GM12878 (cell line): ENCODE measurements around the gene SVIP. TPM values are rescaled to one million over a fixed set of nuclear protein-coding genes. Genes with fewer than 3 reads are reported as not detected.

Experiments
- BRCA1 ChIP-seq: IDR thresholded peaks from 2 replicates; pipeline ENCODE4 v1.6.1; 2011; ENCODE audit warnings: low read depth, low read length, improper control_type of control experiment
- CBFB ChIP-seq: IDR thresholded peaks from 2 replicates; pipeline ENCODE4 v1.6.1; 2016; ENCODE audit warnings: antibody characterized with exemption, low read depth
- CBX5 ChIP-seq: sonication (generic); IDR thresholded peaks from 2 replicates; pipeline ENCODE4 v1.6.1; 2016; ENCODE audit warnings: low read depth, moderate library complexity, mild to moderate bottlenecking, inconsistent platforms
- CHD1 ChIP-seq: IDR thresholded peaks from 2 replicates; pipeline ENCODE4 v1.6.1; 2012; ENCODE audit warnings: low read depth, low read length, improper control_type of control experiment
- DPF2 ChIP-seq: fragments of 450-650 bp; IDR thresholded peaks from 2 replicates; pipeline ENCODE4 v1.6.1; 2017; ENCODE audit warnings: mild to moderate bottlenecking
- EED ChIP-seq: sonication (generic); IDR thresholded peaks from 2 replicates; pipeline ENCODE4 v1.6.1; 2016; ENCODE audit warnings: antibody characterized with exemption, low read depth
- EGR1 ChIP-seq, 2 experiments: IDR thresholded peaks; 1 replicate in 1 of 2; 2 replicates in 1 of 2; pipeline ENCODE4 v1.6.1; 2011 to 2012; ENCODE audit warnings: low read depth in 2 of 2, low read length in 2 of 2, borderline replicate concordance in 1 of 2, mild to moderate bottlenecking in 1 of 2, moderate library complexity in 1 of 2
- IKZF1 ChIP-seq: fragments of 450-650 bp; conservative IDR thresholded peaks from 2 replicates; pipeline ENCODE4 v1.6.1; 2017; ENCODE audit warnings: antibody characterized with exemption, mild to moderate bottlenecking
- LARP7 ChIP-seq: fragments of 450-650 bp; IDR thresholded peaks from 2 replicates; pipeline ENCODE4 v1.6.1; 2017; ENCODE audit warnings: mild to moderate bottlenecking
- NBN ChIP-seq: fragments of 450-650 bp; IDR thresholded peaks from 2 replicates; pipeline ENCODE4 v1.6.1; 2016
- NFIC ChIP-seq: IDR thresholded peaks from 2 replicates; pipeline ENCODE4 v1.6.1; 2012; ENCODE audit warnings: low read depth, mild to moderate bottlenecking, inconsistent platforms, low read length, moderate library complexity
- PML ChIP-seq: IDR thresholded peaks from 2 replicates; pipeline ENCODE4 v1.6.1; 2012; ENCODE audit warnings: low read length, inconsistent platforms
- POLR2A ChIP-seq: IDR thresholded peaks from 2 replicates; pipeline ENCODE4 v1.6.1; 2011; ENCODE audit warnings: low read depth, mild to moderate bottlenecking, low read length
- RELA ChIP-seq: fragments of 450-650 bp; IDR thresholded peaks from 2 replicates; pipeline ENCODE4 v1.8.0; 2014; ENCODE audit warnings: borderline replicate concordance; ENCODE audit not compliant: partially characterized antibody
- RUNX3 ChIP-seq: IDR thresholded peaks from 2 replicates; pipeline ENCODE4 v1.6.1; 2012; ENCODE audit warnings: low read length, inconsistent platforms
- SMARCA5 ChIP-seq: fragments of 450-650 bp; IDR thresholded peaks from 2 replicates; pipeline ENCODE4 v1.6.1; 2017; ENCODE audit warnings: mild to moderate bottlenecking
- SMC3 ChIP-seq: IDR thresholded peaks from 2 replicates; pipeline ENCODE4 v1.6.1; 2011; ENCODE audit warnings: low read length, improper control_type of control experiment, borderline replicate concordance
- SRF ChIP-seq, 2 experiments: IDR thresholded peaks; 2 replicates each; pipeline ENCODE4 v1.6.1; 2011; ENCODE audit warnings: low read depth in 2 of 2, low read length in 2 of 2, mild to moderate bottlenecking in 1 of 2, moderate library complexity in 1 of 2
- TAF1 ChIP-seq: IDR thresholded peaks from 2 replicates; pipeline ENCODE4 v1.6.1; 2011; ENCODE audit warnings: mild to moderate bottlenecking, low read depth, low read length, borderline replicate concordance
- TCF12 ChIP-seq: IDR thresholded peaks from 2 replicates; pipeline ENCODE4 v1.6.1; 2011; ENCODE audit warnings: low read depth, mild to moderate bottlenecking, low read length
- YY1 ChIP-seq: IDR thresholded peaks from 2 replicates; pipeline ENCODE4 v1.6.1; 2011; ENCODE audit warnings: low read depth, mild to moderate bottlenecking, low read length
- ZBED1 ChIP-seq: IDR thresholded peaks from 2 replicates; pipeline ENCODE4 v1.6.1; 2016; ENCODE audit warnings: borderline replicate concordance
- ZNF24 ChIP-seq: fragments of 450-650 bp; IDR thresholded peaks from 2 replicates; pipeline ENCODE4 v1.6.1; 2017; ENCODE audit warnings: antibody characterized with exemption, mild to moderate bottlenecking
- ZNF274 ChIP-seq: IDR thresholded peaks from one replicate; pipeline ENCODE4 v1.8.0; 2011; ENCODE audit not compliant: insufficient read length, insufficient read depth
- polyA plus RNA-seq, 11 experiments: library from polyadenylated mRNA; depleted of rRNA in 4 of 11; unstranded in 6 of 11; stranded (reverse) in 5 of 11; fragments of >200 nt; fragmentation: Nextera tagmentation in 4 of 11; fragmentation: Illumina TruSeq in 1 of 11; extraction: Ambion mirVana in 4 of 11; extraction: Trizol in 1 of 11; gene quantifications; 1 replicate in 1 of 11; 2 replicates in 10 of 11; pipeline versions ENCODE4 v1.2.1 to v1.2.3, GENCODE V29; 2011 to 2016; ENCODE audit warnings: inconsistent platforms in 2 of 11, missing spikeins in 2 of 11, low read depth in 1 of 11
- total RNA-seq, 4 experiments: library from RNA; depleted of rRNA in 3 of 4; stranded (reverse); fragments of >200 nt in 3 of 4; fragmentation: Illumina TruSeq in 1 of 4; extraction: Trizol in 1 of 4; gene quantifications; 2 replicates each; pipeline versions ENCODE4 v1.2.1 to v1.2.3, GENCODE V29; 2013 to 2021
- TF ChIP-seq, protein P1 (sequence below): fragments of 450-650 bp; formaldehyde crosslinking; IDR thresholded peaks from 2 replicates; pipeline ENCODE4 v1.4.0; 2020; ENCODE audit warnings: mild to moderate bottlenecking, moderate library complexity
- TF ChIP-seq, protein P2 (sequence below): fragments of 450-650 bp; IDR thresholded peaks from 2 replicates; pipeline ENCODE4 v1.6.1; 2017; ENCODE audit warnings: mild to moderate bottlenecking, moderate library complexity

SVIP gene
- total and polyA plus RNA-seq, 10 of the 15 experiments (the other 5 are each of a cell fraction or from before 2014, with no cell fraction given), result 17.8 to 78.0 (median 55.4) TPM

DNA sequence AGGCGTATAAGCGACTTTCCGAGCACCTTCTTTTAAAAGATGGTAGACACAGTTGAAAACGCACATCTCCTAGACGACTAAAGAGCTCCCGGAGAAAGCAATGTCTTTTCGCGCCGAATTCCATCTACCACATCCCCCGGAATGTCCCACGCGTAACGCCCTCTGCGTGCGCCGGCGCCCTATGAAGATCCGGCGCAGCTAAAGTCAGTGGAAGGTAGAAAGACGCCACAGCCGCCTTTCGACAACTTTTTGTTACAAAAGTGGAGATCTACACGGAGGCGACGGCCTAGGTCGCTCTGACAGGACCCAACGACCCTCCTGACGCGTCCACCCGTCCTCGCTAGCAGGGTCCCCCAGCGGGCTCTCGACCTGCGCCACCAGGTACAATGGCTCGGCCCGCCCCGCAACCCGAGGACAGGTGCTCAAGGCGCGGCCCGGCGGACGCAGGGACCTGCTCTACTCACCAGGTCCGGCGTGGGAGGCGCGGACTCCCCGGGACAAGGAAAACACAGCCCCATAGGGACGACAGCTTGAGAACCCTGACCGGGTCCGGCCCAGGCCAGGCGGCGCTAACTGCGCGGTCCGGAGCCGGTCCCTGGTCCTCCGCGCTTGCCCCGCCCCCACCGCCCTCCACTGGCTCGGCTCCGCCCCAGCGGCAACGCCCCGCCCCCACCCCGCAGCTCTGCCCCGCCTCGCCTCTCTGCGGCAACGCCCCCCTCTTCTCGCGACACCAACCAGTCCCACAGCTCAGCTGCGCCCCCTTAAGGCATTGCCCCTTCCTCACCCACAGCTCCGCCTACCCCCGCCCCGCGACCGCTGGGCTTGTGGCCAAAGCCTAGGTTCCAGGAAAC, at the start of gene SVIP (continued):
- TF ChIP-seq NBN (peak; percentile 70; the same call in 1 of the 2 replicates), RELA (no peak), ZNF274 (no peak), EED (peak; percentile 73), SMARCA5 (peak; percentile 70; the same call in 1 of the 2 replicates), IKZF1 (peak; percentile 68), ZNF24 (0 out of 2 replicates have a peak, but pooled peaks have one; percentile 5), EGR1 (IDR thresholded peaks at IDR 0.05; ENCODE audit: borderline replicate concordance in 1 of 2, low read depth in 2 of 2, low read length in 2 of 2) (peak in 1 of 2 experiments; percentile 44; a peak in 1 of 3 replicates), NFIC (no peak), RUNX3 (peak; percentile 75), YY1 (peak; percentile 46; the same call in 1 of the 2 replicates), PML (peak; percentile 71; the same call in 1 of the 2 replicates), TAF1 (peak; percentile 39; the same call in 1 of the 2 replicates), CBFB (peak; percentile 69; the same call in 1 of the 2 replicates), SMC3 (peak; percentile 26; the same call in 1 of the 2 replicates), LARP7 (peak; percentile 77), CHD1 (0 out of 2 replicates have a peak, but pooled peaks have one; percentile 27), CBX5 (peak; percentile 42; the same call in 1 of the 2 replicates), BRCA1 (peak; percentile 67), ZBED1 (no peak), TCF12 (peak; percentile 52; the same call in 1 of the 2 replicates), DPF2 (0 out of 2 replicates have a peak, but pooled peaks have one; percentile 65), SRF (IDR thresholded peaks at IDR 0.05; ENCODE audit: low read depth in 2 of 2, low read length in 2 of 2) (peak in 1 of 2 experiments; percentile 37; a peak in 1 of 4 replicates), POLR2A (peak; percentile 91)
- TF ChIP-seq, protein P1, sequence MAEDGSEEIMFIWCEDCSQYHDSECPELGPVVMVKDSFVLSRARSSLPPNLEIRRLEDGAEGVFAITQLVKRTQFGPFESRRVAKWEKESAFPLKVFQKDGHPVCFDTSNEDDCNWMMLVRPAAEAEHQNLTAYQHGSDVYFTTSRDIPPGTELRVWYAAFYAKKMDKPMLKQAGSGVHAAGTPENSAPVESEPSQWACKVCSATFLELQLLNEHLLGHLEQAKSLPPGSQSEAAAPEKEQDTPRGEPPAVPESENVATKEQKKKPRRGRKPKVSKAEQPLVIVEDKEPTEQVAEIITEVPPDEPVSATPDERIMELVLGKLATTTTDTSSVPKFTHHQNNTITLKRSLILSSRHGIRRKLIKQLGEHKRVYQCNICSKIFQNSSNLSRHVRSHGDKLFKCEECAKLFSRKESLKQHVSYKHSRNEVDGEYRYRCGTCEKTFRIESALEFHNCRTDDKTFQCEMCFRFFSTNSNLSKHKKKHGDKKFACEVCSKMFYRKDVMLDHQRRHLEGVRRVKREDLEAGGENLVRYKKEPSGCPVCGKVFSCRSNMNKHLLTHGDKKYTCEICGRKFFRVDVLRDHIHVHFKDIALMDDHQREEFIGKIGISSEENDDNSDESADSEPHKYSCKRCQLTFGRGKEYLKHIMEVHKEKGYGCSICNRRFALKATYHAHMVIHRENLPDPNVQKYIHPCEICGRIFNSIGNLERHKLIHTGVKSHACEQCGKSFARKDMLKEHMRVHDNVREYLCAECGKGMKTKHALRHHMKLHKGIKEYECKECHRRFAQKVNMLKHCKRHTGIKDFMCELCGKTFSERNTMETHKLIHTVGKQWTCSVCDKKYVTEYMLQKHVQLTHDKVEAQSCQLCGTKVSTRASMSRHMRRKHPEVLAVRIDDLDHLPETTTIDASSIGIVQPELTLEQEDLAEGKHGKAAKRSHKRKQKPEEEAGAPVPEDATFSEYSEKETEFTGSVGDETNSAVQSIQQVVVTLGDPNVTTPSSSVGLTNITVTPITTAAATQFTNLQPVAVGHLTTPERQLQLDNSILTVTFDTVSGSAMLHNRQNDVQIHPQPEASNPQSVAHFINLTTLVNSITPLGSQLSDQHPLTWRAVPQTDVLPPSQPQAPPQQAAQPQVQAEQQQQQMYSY (CRISPR knock-in tag), result no peak
- TF ChIP-seq, protein P2, sequence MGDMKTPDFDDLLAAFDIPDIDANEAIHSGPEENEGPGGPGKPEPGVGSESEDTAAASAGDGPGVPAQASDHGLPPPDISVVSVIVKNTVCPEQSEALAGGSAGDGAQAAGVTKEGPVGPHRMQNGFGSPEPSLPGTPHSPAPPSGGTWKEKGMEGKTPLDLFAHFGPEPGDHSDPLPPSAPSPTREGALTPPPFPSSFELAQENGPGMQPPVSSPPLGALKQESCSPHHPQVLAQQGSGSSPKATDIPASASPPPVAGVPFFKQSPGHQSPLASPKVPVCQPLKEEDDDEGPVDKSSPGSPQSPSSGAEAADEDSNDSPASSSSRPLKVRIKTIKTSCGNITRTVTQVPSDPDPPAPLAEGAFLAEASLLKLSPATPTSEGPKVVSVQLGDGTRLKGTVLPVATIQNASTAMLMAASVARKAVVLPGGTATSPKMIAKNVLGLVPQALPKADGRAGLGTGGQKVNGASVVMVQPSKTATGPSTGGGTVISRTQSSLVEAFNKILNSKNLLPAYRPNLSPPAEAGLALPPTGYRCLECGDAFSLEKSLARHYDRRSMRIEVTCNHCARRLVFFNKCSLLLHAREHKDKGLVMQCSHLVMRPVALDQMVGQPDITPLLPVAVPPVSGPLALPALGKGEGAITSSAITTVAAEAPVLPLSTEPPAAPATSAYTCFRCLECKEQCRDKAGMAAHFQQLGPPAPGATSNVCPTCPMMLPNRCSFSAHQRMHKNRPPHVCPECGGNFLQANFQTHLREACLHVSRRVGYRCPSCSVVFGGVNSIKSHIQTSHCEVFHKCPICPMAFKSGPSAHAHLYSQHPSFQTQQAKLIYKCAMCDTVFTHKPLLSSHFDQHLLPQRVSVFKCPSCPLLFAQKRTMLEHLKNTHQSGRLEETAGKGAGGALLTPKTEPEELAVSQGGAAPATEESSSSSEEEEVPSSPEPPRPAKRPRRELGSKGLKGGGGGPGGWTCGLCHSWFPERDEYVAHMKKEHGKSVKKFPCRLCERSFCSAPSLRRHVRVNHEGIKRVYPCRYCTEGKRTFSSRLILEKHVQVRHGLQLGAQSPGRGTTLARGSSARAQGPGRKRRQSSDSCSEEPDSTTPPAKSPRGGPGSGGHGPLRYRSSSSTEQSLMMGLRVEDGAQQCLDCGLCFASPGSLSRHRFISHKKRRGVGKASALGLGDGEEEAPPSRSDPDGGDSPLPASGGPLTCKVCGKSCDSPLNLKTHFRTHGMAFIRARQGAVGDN, result 0 out of 2 replicates have a peak, but pooled peaks have one; percentile 28
